B cell (primary cell): ENCODE results near the gene MEG3. TPM values are rescaled to one million over a fixed set of nuclear protein-coding genes. Genes with fewer than 3 reads are reported as not detected.

ENCODE experiments used
- ATAC-seq: fragments of 200-7000 bp; cut with Tn5 transposase; one replicate; pipeline ENCODE4 v1.10.0; 2021; ENCODE audit warnings: low read depth, mild to moderate bottlenecking, moderate number of reproducible peaks, moderate library complexity
- CTCF ChIA-PET: fragments of 350-600 bp; sonication (Branson Sonifier 250); formaldehyde crosslinking; loops from one replicate; lab custom pipeline; 2021; ENCODE audit warnings: antibody characterized with exemption, inconsistent platforms; lab: Charles Lee
- POLR2A ChIA-PET: fragments of 350-600 bp; sonication (Branson Sonifier 250); formaldehyde crosslinking; loops from one replicate; lab custom pipeline; 2021; ENCODE audit warnings: antibody characterized with exemption; lab: Charles Lee
- DNase-seq: peaks from one replicate; pipeline ENCODE4 v3.0.0; 2013
- H2AFZ ChIP-seq: 2 replicates; pipeline ENCODE4 v1.6.1; 2012; ENCODE audit warnings: mild to moderate bottlenecking, low read depth, low read length; ENCODE audit not compliant: insufficient read depth, poor library complexity, severe bottlenecking
- H3K27ac ChIP-seq, 2 donors: 1 replicate in 1 of 2; 2 replicates in 1 of 2; pipeline ENCODE4 v1.5.1; 2012 to 2013; ENCODE audit warnings: low read length in 2 of 2, mild to moderate bottlenecking in 2 of 2, moderate library complexity in 1 of 2
- H3K27me3 ChIP-seq, 4 experiments: fragments of 200-600 bp in 1 of 4; sonication (generic) in 1 of 4; replicated peaks in 1 of 4; 1 replicate in 2 of 4; 2 replicates in 2 of 4; pipeline versions ENCODE4 v1.6.1 to v1.7.0; 2013 to 2016; ENCODE audit warnings: low read length in 3 of 4, mild to moderate bottlenecking in 2 of 4, mixed read lengths in 1 of 4, moderate library complexity in 1 of 4; ENCODE audit not compliant: insufficient read depth in 4 of 4, control insufficient read depth in 3 of 4; ENCODE audit errors: control extremely low read depth in 1 of 4
- H3K36me3 ChIP-seq, 2 experiments: replicated peaks in 1 of 2; 1 replicate in 1 of 2; 2 replicates in 1 of 2; pipeline versions ENCODE4 v1.6.1 to v1.7.1; 2013; ENCODE audit warnings: low read length in 1 of 2; ENCODE audit not compliant: insufficient read depth in 2 of 2, control insufficient read depth in 1 of 2; ENCODE audit errors: control extremely low read depth in 1 of 2, extremely low read depth in 1 of 2
- H3K4me1 ChIP-seq, 2 donors: fragments of 200-600 bp in 1 of 2; sonication (generic) in 1 of 2; 1 replicate in 1 of 2; 2 replicates in 1 of 2; pipeline versions ENCODE4 v1.5.1 to v1.6.1; 2013 to 2017; ENCODE audit warnings: low read length in 2 of 2; ENCODE audit not compliant: control insufficient read depth in 2 of 2, insufficient read depth in 2 of 2
- H3K4me2 ChIP-seq: replicated peaks from 2 replicates; pipeline ENCODE3; 2012; ENCODE audit warnings: mild to moderate bottlenecking, low read depth, low read length; ENCODE audit not compliant: poor library complexity, severe bottlenecking
- H3K4me3 ChIP-seq, 5 experiments: fragments of 200-600 bp in 1 of 5; sonication (generic) in 1 of 5; 1 replicate in 3 of 5; 2 replicates in 2 of 5; pipeline versions ENCODE4 v1.5.1 to v1.7.0; 2011 to 2016; ENCODE audit warnings: low read length in 4 of 5, mild to moderate bottlenecking in 4 of 5, low read depth in 2 of 5, control low read depth in 1 of 5, moderate library complexity in 1 of 5; ENCODE audit not compliant: insufficient read depth in 1 of 5; ENCODE audit errors: control extremely low read depth in 1 of 5, extremely low read depth in 1 of 5
- H3K79me2 ChIP-seq: fragments of 200-600 bp; sonication (generic); one replicate; pipeline ENCODE4 v1.6.0; 2016; ENCODE audit warnings: low read length; ENCODE audit not compliant: control insufficient read depth, insufficient read depth
- H3K9ac ChIP-seq: fragments of 200-600 bp; sonication (generic); 2 replicates; pipeline ENCODE4 v1.6.1; 2017; ENCODE audit warnings: mild to moderate bottlenecking, low read length, moderate library complexity
- H3K9me3 ChIP-seq, 3 donors: one replicate each; pipeline versions ENCODE4 v1.6.1 to v1.7.1; 2013; ENCODE audit warnings: low read length in 2 of 3; ENCODE audit not compliant: control insufficient read depth in 2 of 3, insufficient read depth in 1 of 3; ENCODE audit errors: control extremely low read depth in 1 of 3
- H4K20me1 ChIP-seq: 2 replicates; pipeline ENCODE4 v1.6.0; 2012; ENCODE audit warnings: mild to moderate bottlenecking, low read length; ENCODE audit not compliant: insufficient read depth, control insufficient read depth, poor library complexity, severe bottlenecking
- H3K27ac Mint-ChIP-seq: one replicate; pipeline ENCODE4 v1.8.0; 2021; ENCODE audit warnings: mixed read lengths
- H3K27me3 Mint-ChIP-seq: one replicate; pipeline ENCODE4 v1.8.0; 2021; ENCODE audit warnings: mixed read lengths
- H3K4me1 Mint-ChIP-seq: one replicate; pipeline ENCODE4 v1.8.0; 2021; ENCODE audit warnings: mixed read lengths
- H3K4me3 Mint-ChIP-seq: one replicate; pipeline ENCODE4 v1.8.0; 2021; ENCODE audit warnings: mixed read lengths
- H3K9me3 Mint-ChIP-seq: one replicate; pipeline ENCODE4 v1.8.0; 2022; ENCODE audit warnings: mixed read lengths; ENCODE audit not compliant: insufficient read depth
- EZH2 ChIP-seq: IDR thresholded peaks from 2 replicates; pipeline ENCODE4 v1.6.1; 2012; ENCODE audit warnings: borderline replicate concordance, low read depth, mild to moderate bottlenecking, moderate library complexity, low read length; ENCODE audit not compliant: insufficient read depth, poor library complexity, severe bottlenecking
- WGBS: methylation state at CpG from one replicate; pipeline ENCODE4 v1.1.5; 2013; ENCODE audit warnings: missing lambda C conversion rate; ENCODE audit not compliant: insufficient coverage; 5-methylcytosine and 5-hydroxymethylcytosine counted together
- intact Hi-C: fragments of 100-400 bp; cut with micrococcal nuclease; formaldehyde crosslinking; loops from one replicate; pipeline ENCODE4 v1.10.0; 2022
- polyA plus RNA-seq: library from polyadenylated mRNA; depleted of rRNA; stranded (reverse); fragments of >200 nt; gene quantifications from 2 replicates; pipeline ENCODE4 v1.2.3, GENCODE V29; 2012
- total RNA-seq, 2 donors: library from RNA; stranded (reverse); fragments of 120-200 nt in 1 of 2; gene quantifications; 1 replicate in 1 of 2; 2 replicates in 1 of 2; pipeline versions ENCODE4 v1.2.3 to v1.2.4, GENCODE V29; 2013 to 2022
- TF ChIP-seq, protein P1 (sequence below): fragments of 200-600 bp; IDR thresholded peaks from one replicate; pipeline ENCODE4 v1.8.0; 2022; ENCODE audit warnings: antibody characterized with exemption, mild to moderate bottlenecking

MEG3 gene
- total and polyA plus RNA-seq, 2 donors (not counting 1 experiment from before 2014, with no cell fraction given): 0.13 TPM; not detected in 1

DNA sequence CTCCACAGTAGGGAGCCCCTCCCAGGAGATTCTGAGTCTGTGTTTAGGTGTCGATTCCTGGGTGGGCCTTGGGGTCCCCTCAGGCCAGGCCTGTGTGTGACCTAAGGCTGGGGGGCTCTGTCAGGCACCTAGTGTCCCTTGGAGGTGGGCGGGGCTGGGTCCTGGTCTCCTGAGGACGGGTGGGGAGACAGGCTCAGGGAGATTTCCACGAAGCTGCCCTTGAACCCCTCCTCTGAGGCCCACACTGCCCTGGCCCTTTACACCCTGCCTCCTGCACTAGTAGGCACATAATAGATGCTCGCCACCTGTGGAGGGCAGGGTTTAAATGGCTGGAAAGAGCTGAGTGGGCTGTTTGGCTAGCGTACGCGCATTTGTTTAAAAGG is 32.9 kb downstream of the MEG3 start:
- no peaks in the 10 kb centered on the region for H3K27me3 ChIP-seq
- H3K27ac ChIP-seq: no peak overlapping the region
- Mint-ChIP-seq H3K4me1 (no peaks in the 10 kb centered on the region), H3K27me3 (no peaks in the 10 kb centered on the region), H3K4me3 (no peak overlapping the region), H3K9me3 (no peaks in the 10 kb centered on the region), H3K27ac (no peak overlapping the region)
- no peak for DNase-seq
- WGBS: 93% methylated on average over 7 of the region's 8 CpGs
- H3K9ac ChIP-seq: no peak overlapping the region
- no peaks in the 10 kb centered on the region for H4K20me1 ChIP-seq
- intact Hi-C loops: no loop called here
- no peak for ATAC-seq
- no peaks in the 10 kb centered on the region for H3K4me1 ChIP-seq
- no peak overlapping the region for H3K4me3 ChIP-seq
- H3K9me3 ChIP-seq: peaks cover 0 to 5% (median 0%) of the 10 kb centered on the region in 3 donors
- POLR2A ChIA-PET: no interaction called here
- no peak overlapping the region for H3K4me2 ChIP-seq
- H3K36me3 ChIP-seq: no peaks in the 10 kb centered on the region
- CTCF ChIA-PET: no interaction called here
- H2AFZ ChIP-seq: no peak overlapping the region
- no peaks in the 10 kb centered on the region for H3K79me2 ChIP-seq
- TF ChIP-seq, protein P1, sequence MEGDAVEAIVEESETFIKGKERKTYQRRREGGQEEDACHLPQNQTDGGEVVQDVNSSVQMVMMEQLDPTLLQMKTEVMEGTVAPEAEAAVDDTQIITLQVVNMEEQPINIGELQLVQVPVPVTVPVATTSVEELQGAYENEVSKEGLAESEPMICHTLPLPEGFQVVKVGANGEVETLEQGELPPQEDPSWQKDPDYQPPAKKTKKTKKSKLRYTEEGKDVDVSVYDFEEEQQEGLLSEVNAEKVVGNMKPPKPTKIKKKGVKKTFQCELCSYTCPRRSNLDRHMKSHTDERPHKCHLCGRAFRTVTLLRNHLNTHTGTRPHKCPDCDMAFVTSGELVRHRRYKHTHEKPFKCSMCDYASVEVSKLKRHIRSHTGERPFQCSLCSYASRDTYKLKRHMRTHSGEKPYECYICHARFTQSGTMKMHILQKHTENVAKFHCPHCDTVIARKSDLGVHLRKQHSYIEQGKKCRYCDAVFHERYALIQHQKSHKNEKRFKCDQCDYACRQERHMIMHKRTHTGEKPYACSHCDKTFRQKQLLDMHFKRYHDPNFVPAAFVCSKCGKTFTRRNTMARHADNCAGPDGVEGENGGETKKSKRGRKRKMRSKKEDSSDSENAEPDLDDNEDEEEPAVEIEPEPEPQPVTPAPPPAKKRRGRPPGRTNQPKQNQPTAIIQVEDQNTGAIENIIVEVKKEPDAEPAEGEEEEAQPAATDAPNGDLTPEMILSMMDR: no peak
- TF ChIP-seq EZH2: no peak

DNA sequence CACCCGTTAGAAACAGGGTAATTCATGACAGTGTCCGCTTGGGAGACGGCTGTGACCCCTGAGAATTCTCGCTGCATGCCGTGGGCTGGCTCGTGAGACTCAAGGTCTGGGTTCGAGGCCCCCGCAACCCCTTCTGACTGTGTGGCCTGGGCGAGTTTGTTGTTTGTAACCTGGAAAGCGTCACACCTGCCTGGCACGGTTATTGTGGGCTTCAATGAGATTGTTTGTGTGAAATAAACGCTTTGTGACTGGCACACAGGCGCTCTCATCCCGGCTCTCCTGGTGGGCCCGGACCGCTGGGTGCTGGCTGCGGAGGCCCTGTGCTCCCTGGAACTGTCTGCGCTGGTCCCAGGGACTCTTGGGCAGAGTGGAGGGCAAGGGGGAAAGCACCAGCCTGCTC is 33.9 kb downstream of the MEG3 start:
- WGBS: 95% methylated on average over 18 of the region's 18 CpGs
- POLR2A ChIA-PET: no interaction called here
- Histone ChIP-seq H3K9me3 (peaks cover 0 to 5% (median 0%) of the 10 kb centered on the region in 3 donors), H3K27ac (no peak overlapping the region), H3K79me2 (no peaks in the 10 kb centered on the region), H3K4me3 (no peak overlapping the region), H3K4me2 (no peak overlapping the region), H4K20me1 (no peaks in the 10 kb centered on the region), H3K36me3 (no peaks in the 10 kb centered on the region), H2AFZ (no peak overlapping the region), H3K27me3 (no peaks in the 10 kb centered on the region), H3K9ac (no peak overlapping the region), H3K4me1 (no peaks in the 10 kb centered on the region)
- ATAC-seq (no peak), DNase-seq (no peak)
- no peak for TF ChIP-seq EZH2
- TF ChIP-seq, protein P1: no peak
- Mint-ChIP-seq H3K27me3 (no peaks in the 10 kb centered on the region), H3K27ac (no peak overlapping the region), H3K9me3 (no peaks in the 10 kb centered on the region), H3K4me1 (no peaks in the 10 kb centered on the region), H3K4me3 (no peak overlapping the region)
- intact Hi-C loops: no loop called here
- CTCF ChIA-PET: no interaction called here
